ENCODE data around the gene PPM1N. TPM values are rescaled to one million over a fixed set of nuclear protein-coding genes. Genes with fewer than 3 reads are reported as not detected.

PPM1N gene
- total and polyA plus RNA-seq, 2 of the 13 experiments (the other 11 are each of a cell fraction or from before 2014, with no cell fraction given), result 0.31 to 1.8 TPM

GRCh38 chr19:45469132-45469944 lies 28.9 kb upstream of the PPM1N start (continued):
- TF ChIP-seq SP5 (CRISPR knock-in tag; IDR thresholded peaks at IDR 0.05; ENCODE audit: borderline replicate concordance, low read depth) (peak; percentile 84), ARID3A (IDR thresholded peaks at IDR 0.05; ENCODE audit: low read depth, low read length) (no peak), CHD4 (IDR thresholded peaks at IDR 0.05; ENCODE audit: borderline replicate concordance, low read length) (no peak), ZNF143 (CRISPR knock-in tag; IDR thresholded peaks at IDR 0.05) (peak; percentile 46; the same call in 1 of the 2 replicates), ZBTB46 (CRISPR knock-in tag; IDR thresholded peaks at IDR 0.05; ENCODE audit: borderline replicate concordance) (no peak), ZBTB25 (CRISPR knock-in tag; IDR thresholded peaks at IDR 0.05) (0 out of 2 replicates have a peak, but pooled peaks have one; percentile 74), THAP11 (CRISPR knock-in tag; IDR thresholded peaks at IDR 0.05) (peak; percentile 91), ZNF20 (CRISPR knock-in tag; IDR thresholded peaks at IDR 0.05) (no peak), PAXIP1 (CRISPR knock-in tag; conservative IDR thresholded peaks at IDR 0.05) (peak; percentile 45), MYPOP (CRISPR knock-in tag; IDR thresholded peaks at IDR 0.05) (0 out of 2 replicates have a peak, but pooled peaks have one; percentile 60), GATA4 (IDR thresholded peaks at IDR 0.05; ENCODE audit: borderline replicate concordance, low read depth) (no peak), ZUFSP (CRISPR knock-in tag; IDR thresholded peaks at IDR 0.05; ENCODE audit: borderline replicate concordance) (no peak), ZNF792 (CRISPR knock-in tag; IDR thresholded peaks at IDR 0.05) (0 out of 2 replicates have a peak, but pooled peaks have one; percentile 19), ZNF773 (CRISPR knock-in tag; IDR thresholded peaks at IDR 0.05; ENCODE audit: borderline replicate concordance) (no peak), TAF15 (IDR thresholded peaks at IDR 0.05; ENCODE audit: low read depth, low read length, poor library complexity, severe bottlenecking) (no peak), ZNF160 (CRISPR knock-in tag; IDR thresholded peaks at IDR 0.05) (no peak), KDM2A (CRISPR knock-in tag; IDR thresholded peaks at IDR 0.05; ENCODE audit: borderline replicate concordance, low read depth) (peak; percentile 65)
